PFSK-1 (cell line): ENCODE data around the gene CACNB1.

Experiments used
- FOXP2 ChIP-seq: optimal IDR thresholded peaks from 2 replicates; pipeline ENCODE3; 2011; ENCODE audit warnings: borderline replicate concordance, control low read depth, inconsistent platforms; ENCODE audit not compliant: insufficient read depth; ENCODE audit errors: extremely low read length, extremely low read depth
- POLR2AphosphoS5 ChIP-seq: IDR thresholded peaks from 2 replicates; pipeline ENCODE4 v1.6.1; 2012; ENCODE audit warnings: low read depth, mild to moderate bottlenecking, control low read depth, low read length, moderate library complexity
- REST ChIP-seq, 2 experiments: IDR thresholded peaks; 2 replicates each; pipeline versions ENCODE4 v1.6.1 to v1.8.0; 2011 to 2012; ENCODE audit warnings: low read depth in 2 of 2, low read length in 2 of 2, control low read depth in 1 of 2, inconsistent platforms in 1 of 2, mild to moderate bottlenecking in 1 of 2, moderate library complexity in 1 of 2; ENCODE audit not compliant: insufficient read depth in 1 of 2
- SIN3A ChIP-seq: IDR thresholded peaks from 2 replicates; pipeline ENCODE4 v1.6.1; 2012; ENCODE audit warnings: mild to moderate bottlenecking, low read length, moderate library complexity, borderline replicate concordance; ENCODE audit not compliant: insufficient read depth
- TAF1 ChIP-seq: IDR thresholded peaks from 2 replicates; pipeline ENCODE4 v1.6.1; 2012; ENCODE audit warnings: low read length, control low read depth, borderline replicate concordance; ENCODE audit not compliant: insufficient read depth

Gene CACNB1

GRCh38 chr17:39161962-39162361 lies 35.5 kb downstream of the CACNB1 start:
- no peak for TF ChIP-seq SIN3A

GRCh38 chr17:39158623-39159022 lies 38.8 kb downstream of the CACNB1 start:
- no peak for TF ChIP-seq SIN3A
- no peak for TF ChIP-seq TAF1
- no peak for TF ChIP-seq POLR2AphosphoS5
- TF ChIP-seq REST (IDR thresholded peaks at IDR 0.05; ENCODE audit: insufficient read depth in 1 of 2, low read depth in 2 of 2, low read length in 2 of 2), result no peak
- no peak for TF ChIP-seq FOXP2

- TF ChIP-seq FOXP2 (no peak), POLR2AphosphoS5 (no peak), SIN3A (no peak), TAF1 (no peak), REST (IDR thresholded peaks at IDR 0.05; ENCODE audit: insufficient read depth in 1 of 2, low read depth in 2 of 2, low read length in 2 of 2) (no peak)
These were observed 41.0 kb downstream of the CACNB1 start for GRCh38 chr17:39156491-39156890.

- TF ChIP-seq POLR2AphosphoS5 (no peak), FOXP2 (no peak), TAF1 (no peak), REST (IDR thresholded peaks at IDR 0.05; ENCODE audit: insufficient read depth in 1 of 2, low read depth in 2 of 2, low read length in 2 of 2) (no peak)
These were observed 41.8 kb downstream of the CACNB1 start for GRCh38 chr17:39155654-39156053.

GRCh38 chr17:39153599-39154051 lies 43.8 kb downstream of the CACNB1 start:
- TF ChIP-seq POLR2AphosphoS5, result no peak
- peak; percentile 62; the same call in 1 of the 2 replicates for TF ChIP-seq SIN3A
- peak in 1 of 2 experiments; percentile 65; a peak in 2 of 4 replicates for TF ChIP-seq REST (IDR thresholded peaks at IDR 0.05; ENCODE audit: insufficient read depth in 1 of 2, low read depth in 2 of 2, low read length in 2 of 2)
- TF ChIP-seq FOXP2, result no peak
- peak; percentile 41; the same call in 1 of the 2 replicates for TF ChIP-seq TAF1
